Fibroblast of lung (primary cell): ENCODE measurements around the gene FHIT.

Source experiments
- CTCF ChIP-seq, 2 donors: IDR thresholded peaks in 1 of 2; conservative IDR thresholded peaks in 1 of 2; 1 replicate in 1 of 2; 2 replicates in 1 of 2; pipeline ENCODE4 v1.5.1; 2011 to 2012; ENCODE audit warnings: low read length in 2 of 2, control low read depth in 1 of 2, inconsistent platforms in 1 of 2, low read depth in 1 of 2, mild to moderate bottlenecking in 1 of 2
- EZH2 ChIP-seq: IDR thresholded peaks from 2 replicates; pipeline ENCODE4 v1.5.1; 2012; ENCODE audit warnings: low read length, control low read depth, mild to moderate bottlenecking; ENCODE audit errors: missing control alignments

- TF ChIP-seq CTCF (conservative IDR thresholded peaks at IDR 0.05 in 1 of 2, IDR thresholded peaks at IDR 0.05 in 1 of 2; ENCODE audit: low read depth in 1 of 2, low read length in 2 of 2), result no peak
- TF ChIP-seq EZH2, result no peak
These were observed 132.4 kb downstream of the FHIT start for GRCh38 chr3:61118830-61119229.
